Measurements from ENCODE around the gene APBB2. TPM values are rescaled to one million over a fixed set of nuclear protein-coding genes. Genes with fewer than 3 reads are reported as not detected.

The APBB2 gene
- total and polyA plus RNA-seq, 12 donors = 5.2 to 35.4 (median 26.3) TPM

GRCh38 chr4:40987151-40987550 lies 227.2 kb downstream of the APBB2 start:
- H3K4me3 ChIP-seq = no peak overlapping the region
- no peaks in the 10 kb centered on the region for H3K36me3 ChIP-seq
- ATAC-seq (no peak), DNase-seq (no peak)
- intact Hi-C loops (cut with DNase I) = no loop called here
- H3K4me1 ChIP-seq = peaks cover 0 to 29% (median 10%) of the 10 kb centered on the region in 9 donors
- H3K27me3 ChIP-seq = no peaks in the 10 kb centered on the region
- H3K27ac ChIP-seq = no peak overlapping the region
- TF ChIP-seq CTCF (IDR thresholded peaks at IDR 0.05) = no peak
- WGBS, 2 donors = 81 to 88% methylated on average over 3 of the region's 3 CpGs
- no peaks in the 10 kb centered on the region for H3K9me3 ChIP-seq

- peaks cover 0 to 26% (median 10%) of the 10 kb centered on the region in 9 donors for H3K4me1 ChIP-seq
- no peaks in the 10 kb centered on the region for H3K27me3 ChIP-seq
- no peak overlapping the region for H3K4me3 ChIP-seq
- intact Hi-C loops (cut with DNase I) = no loop called here
- no peaks in the 10 kb centered on the region for H3K36me3 ChIP-seq
- WGBS, 2 donors = 57 to 71% methylated on average over 3 of the region's 3 CpGs
- H3K9me3 ChIP-seq = no peaks in the 10 kb centered on the region
- DNase-seq (no peak), ATAC-seq (no peak)
- no peak for TF ChIP-seq CTCF (IDR thresholded peaks at IDR 0.05)
- H3K27ac ChIP-seq = no peak overlapping the region
Observed at GRCh38 chr4:40986375-40986774, 228.0 kb downstream of the APBB2 start.

GRCh38 chr4:40984051-40984450 lies 230.3 kb downstream of the APBB2 start:
- WGBS, 2 donors = 47 to 48% methylated on average over 4 of the region's 4 CpGs

GRCh38 chr4:40980318-40980883 lies 233.9 kb downstream of the APBB2 start:
- Histone ChIP-seq H3K27me3 (no peaks in the 10 kb centered on the region), H3K4me1 (peaks cover 0 to 22% (median 6%) of the 10 kb centered on the region in 9 donors), H3K9me3 (peaks cover 0 to 7% (median 0%) of the 10 kb centered on the region in 11 donors), H3K4me3 (no peak overlapping the region), H3K27ac (no peak overlapping the region), H3K36me3 (no peaks in the 10 kb centered on the region)
- ATAC-seq = peak in 2 of 8 donors; percentile 53
- intact Hi-C loops (cut with DNase I) = loop anchor here in 1 of 10 donors (5.0 kb wide), 1 partner anchor 72 kb away; no protein-coding TSS in a partner anchor
- WGBS, 2 donors = 37 to 40% methylated on average over 1 of the region's 1 CpG
- no peak for DNase-seq
- TF ChIP-seq CTCF (IDR thresholded peaks at IDR 0.05) = peak in 8 of 9 donors; percentile 19 to 55 (median 37)

More at GRCh38 chr4:40984051-40984450, 230.3 kb downstream of the APBB2 start:
- Histone ChIP-seq H3K27ac (peak overlapping the region in 1 of 10 donors; percentile 16), H3K27me3 (no peaks in the 10 kb centered on the region), H3K36me3 (no peaks in the 10 kb centered on the region), H3K9me3 (peaks cover 0 to 6% (median 0%) of the 10 kb centered on the region in 11 donors), H3K4me3 (no peak overlapping the region), H3K4me1 (peaks cover 0 to 21% (median 6%) of the 10 kb centered on the region in 9 donors)
- DNase-seq (no peak), ATAC-seq (peak in 2 of 8 donors; percentile 55)
- TF ChIP-seq CTCF (IDR thresholded peaks at IDR 0.05) = no peak
- intact Hi-C loops (cut with DNase I) = loop anchor here in 1 of 10 donors (5.0 kb wide), 1 partner anchor 68 kb away; no protein-coding TSS in a partner anchor

Data from heart right ventricle (tissue), 16 donors.